OCI-LY1 (cell line): ENCODE results near the gene CLEC11A.

Experiments
- H2AFZ ChIP-seq: fragments of 200-600 bp; sonication (generic), shearing (Covaris generic); 2 replicates; pipeline ENCODE4 v1.6.0; 2014; ENCODE audit warnings: antibody characterized with exemption, mild to moderate bottlenecking, low read length
- H3F3A ChIP-seq: fragments of 200-600 bp; sonication (generic), shearing (Covaris generic); 2 replicates; pipeline ENCODE4 v1.6.0; 2014; ENCODE audit warnings: mild to moderate bottlenecking, antibody characterized with exemption, low read length, moderate library complexity; ENCODE audit not compliant: insufficient read depth
- H3K27ac ChIP-seq: fragments of 200-600 bp; sonication (generic); 2 replicates; pipeline ENCODE4 v1.5.1; 2014; ENCODE audit warnings: low read length, mixed run types, mild to moderate bottlenecking, low read depth; ENCODE audit not compliant: poor library complexity, severe bottlenecking
- H3K27me3 ChIP-seq: fragments of 200-600 bp; sonication (generic); 2 replicates; pipeline ENCODE4 v1.6.0; 2014; ENCODE audit warnings: antibody characterized with exemption, mild to moderate bottlenecking, low read length, moderate library complexity; ENCODE audit not compliant: insufficient read depth
- H3K36me3 ChIP-seq: fragments of 200-600 bp; sonication (generic); 2 replicates; pipeline ENCODE4 v1.6.1; 2014; ENCODE audit warnings: mild to moderate bottlenecking, antibody characterized with exemption, low read length, moderate library complexity, mixed read lengths; ENCODE audit not compliant: insufficient read depth
- H3K4me1 ChIP-seq: fragments of 200-600 bp; sonication (generic); 2 replicates; pipeline ENCODE4 v1.5.1; 2014; ENCODE audit warnings: mild to moderate bottlenecking, low read length, moderate library complexity; ENCODE audit not compliant: insufficient read depth, severe bottlenecking
- H3K4me2 ChIP-seq: fragments of 200-600 bp; sonication (generic), shearing (Covaris generic); 2 replicates; pipeline ENCODE4 v1.6.1; 2014; ENCODE audit warnings: low read length
- H3K4me3 ChIP-seq: fragments of 200-600 bp; sonication (generic); 2 replicates; pipeline ENCODE4 v1.5.1; 2014; ENCODE audit warnings: low read length, low read depth, mild to moderate bottlenecking, mixed read lengths; ENCODE audit not compliant: poor library complexity, severe bottlenecking
- H3K79me2 ChIP-seq: fragments of 200-600 bp; shearing (Covaris generic); 2 replicates; pipeline ENCODE4 v1.6.1; 2016; ENCODE audit warnings: mixed run types, low read length, mixed read lengths; ENCODE audit not compliant: insufficient read depth
- H3K9ac ChIP-seq: fragments of 200-600 bp; sonication (generic), shearing (Covaris generic); 2 replicates; pipeline ENCODE4 v1.6.1; 2014; ENCODE audit warnings: mild to moderate bottlenecking, low read length, mixed read lengths
- H3K9me2 ChIP-seq: fragments of 200-600 bp; sonication (generic), shearing (Covaris generic); 2 replicates; pipeline ENCODE4 v1.6.1; 2014; ENCODE audit warnings: low read depth, mild to moderate bottlenecking, low read length, mixed read lengths
- H3K9me3 ChIP-seq: fragments of 200-600 bp; shearing (Covaris generic); 2 replicates; pipeline ENCODE4 v1.6.1; 2014; ENCODE audit warnings: low read length, mixed read lengths
- H4K20me1 ChIP-seq: fragments of 200-600 bp; sonication (generic), shearing (Covaris generic); 2 replicates; pipeline ENCODE4 v1.6.0; 2016; ENCODE audit warnings: mild to moderate bottlenecking, low read length; ENCODE audit not compliant: insufficient read depth
- CTCF ChIP-seq: fragments of 200-600 bp; sonication (generic), shearing (Covaris generic); IDR thresholded peaks from 2 replicates; pipeline ENCODE4 v1.5.1; 2017; ENCODE audit warnings: mild to moderate bottlenecking, antibody characterized with exemption, low read length, moderate library complexity, mixed read lengths
- EZH2 ChIP-seq: fragments of 200-600 bp; sonication (generic), shearing (Covaris generic); IDR thresholded peaks from 2 replicates; pipeline ENCODE4 v1.8.0; 2017; ENCODE audit warnings: borderline replicate concordance, mixed run types, mild to moderate bottlenecking, antibody characterized with exemption, low read length, moderate library complexity, mixed read lengths

Gene CLEC11A

GRCh38 chr19:50723069-50723468 lies at the start of gene CLEC11A:
TSS of gene CLEC11A (plus strand) at chr19:50723364. CDS start at chr19:50723526, 162 bp downstream.
- Histone ChIP-seq H3K9me3 (no peaks in the 10 kb centered on the region), H3K9ac (no peak within 1 kb of the TSS), H3K4me1 (no peaks in the 10 kb centered on the region), H3K9me2 (no peaks in the 10 kb centered on the region), H3K27ac (no peak within 1 kb of the TSS), H3K36me3 (no peaks in the 10 kb centered on the region), H3K27me3 (no peaks in the 10 kb centered on the region), H3F3A (no peaks in the 10 kb centered on the region), H2AFZ (no peak within 1 kb of the TSS), H3K4me3 (no peak within 1 kb of the TSS), H3K79me2 (no peaks in the 10 kb centered on the region), H3K4me2 (no peak within 1 kb of the TSS), H4K20me1 (no peaks in the 10 kb centered on the region)
- TF ChIP-seq EZH2, result no peak
- TF ChIP-seq CTCF, result no peak

GRCh38 chr19:50676625-50677197 lies 46.5 kb upstream of the CLEC11A start:
- H3K27me3 ChIP-seq, result no peaks in the 10 kb centered on the region
- H2AFZ ChIP-seq, result no peak overlapping the region
- TF ChIP-seq EZH2 (no peak), CTCF (no peak)
- H3K9me2 ChIP-seq, result no peaks in the 10 kb centered on the region
- H3K36me3 ChIP-seq, result no peaks in the 10 kb centered on the region
- H3F3A ChIP-seq, result no peaks in the 10 kb centered on the region
- H3K79me2 ChIP-seq, result no peaks in the 10 kb centered on the region
- no peaks in the 10 kb centered on the region for H3K9me3 ChIP-seq
- H3K9ac ChIP-seq, result no peak overlapping the region
- no peaks in the 10 kb centered on the region for H3K4me1 ChIP-seq
- no peak overlapping the region for H3K27ac ChIP-seq
- H3K4me2 ChIP-seq, result no peak overlapping the region
- no peak overlapping the region for H3K4me3 ChIP-seq
- H4K20me1 ChIP-seq, result no peaks in the 10 kb centered on the region

- no peak overlapping the region for H3K9ac ChIP-seq
- H3K27ac ChIP-seq, result no peak overlapping the region
- no peaks in the 10 kb centered on the region for H4K20me1 ChIP-seq
- H3K9me3 ChIP-seq, result no peaks in the 10 kb centered on the region
- no peak overlapping the region for H3K4me3 ChIP-seq
- H3K79me2 ChIP-seq, result no peaks in the 10 kb centered on the region
- no peaks in the 10 kb centered on the region for H3K36me3 ChIP-seq
- no peaks in the 10 kb centered on the region for H3K9me2 ChIP-seq
- no peak overlapping the region for H2AFZ ChIP-seq
- no peak overlapping the region for H3K4me2 ChIP-seq
- H3K27me3 ChIP-seq, result no peaks in the 10 kb centered on the region
- no peaks in the 10 kb centered on the region for H3F3A ChIP-seq
- TF ChIP-seq EZH2 (no peak), CTCF (no peak)
- H3K4me1 ChIP-seq, result no peaks in the 10 kb centered on the region
Observed at GRCh38 chr19:50677636-50678035, 45.5 kb upstream of the CLEC11A start.
